K562 (cell line): ENCODE results near the gene PTOV1. TPM values are rescaled to one million over a fixed set of nuclear protein-coding genes. Genes with fewer than 3 reads are reported as not detected.

Source experiments
- KDM1A ChIP-seq, 2 experiments: fragments of 450-650 bp; IDR thresholded peaks; 2 replicates each; pipeline ENCODE4 v1.6.1; 2016; ENCODE audit warnings: mild to moderate bottlenecking in 2 of 2
- KDM4B ChIP-seq, 2 experiments: fragments of 450-650 bp in 1 of 2; sonication (generic) in 1 of 2; IDR thresholded peaks; 2 replicates each; pipeline ENCODE4 v1.6.1; 2016 to 2017; ENCODE audit warnings: borderline replicate concordance in 2 of 2, antibody characterized with exemption in 1 of 2, low read depth in 1 of 2, mild to moderate bottlenecking in 1 of 2
- POLR2G ChIP-seq: fragments of 200-400 bp; formaldehyde crosslinking; IDR thresholded peaks from 2 replicates; pipeline ENCODE4 v1.6.1; 2017; ENCODE audit warnings: low read depth, mild to moderate bottlenecking, antibody characterized with exemption, low read length, moderate library complexity
- PTBP1 ChIP-seq: fragments of 200-400 bp; formaldehyde crosslinking; IDR thresholded peaks from 2 replicates; pipeline ENCODE4 v1.6.1; 2017; ENCODE audit warnings: low read depth, low read length
- RCOR1 ChIP-seq, 2 experiments: IDR thresholded peaks; 2 replicates each; pipeline ENCODE4 v1.6.1; 2012; ENCODE audit warnings: low read depth in 2 of 2, low read length in 2 of 2, borderline replicate concordance in 1 of 2, improper control_type of control experiment in 1 of 2
- SMARCA5 ChIP-seq: fragments of 450-650 bp; IDR thresholded peaks from 2 replicates; pipeline ENCODE4 v1.6.1; 2016
- YY1 ChIP-seq, 3 experiments: IDR thresholded peaks; 2 replicates each; pipeline ENCODE4 v1.6.1; 2011; ENCODE audit warnings: low read length in 2 of 3, mild to moderate bottlenecking in 2 of 3, moderate library complexity in 2 of 3, borderline replicate concordance in 1 of 3, control low read depth in 1 of 3, low read depth in 1 of 3; ENCODE audit not compliant: insufficient read depth in 3 of 3, insufficient replicate concordance in 2 of 3, control insufficient read depth in 1 of 3, insufficient read length in 1 of 3; ENCODE audit errors: extremely low read depth in 1 of 3
- polyA plus RNA-seq, 8 experiments: library from polyadenylated mRNA; depleted of rRNA in 4 of 8; stranded (reverse) in 5 of 8; unstranded in 3 of 8; fragments of >200 nt; fragmentation: Nextera tagmentation in 2 of 8; fragmentation: Illumina TruSeq in 1 of 8; extraction: Ambion mirVana in 2 of 8; extraction: Trizol in 1 of 8; gene quantifications; 2 replicates each; pipeline versions ENCODE4 v1.2.1 to v1.2.3, GENCODE V29; 2011 to 2014; ENCODE audit warnings: inconsistent platforms in 1 of 8, missing spikeins in 1 of 8
- total RNA-seq, 7 experiments: library from RNA; depleted of rRNA in 6 of 7; stranded (reverse); fragments of >200 nt in 6 of 7; fragmentation: Illumina TruSeq in 2 of 7; extraction: Trizol in 2 of 7; gene quantifications; 2 replicates each; pipeline versions ENCODE4 v1.2.1 to v1.2.3, GENCODE V29; 2011 to 2021; ENCODE audit warnings: low replicate concordance in 1 of 7
- TF ChIP-seq, protein P1 (sequence below): sonication (generic); formaldehyde crosslinking; IDR thresholded peaks from 2 replicates; pipeline ENCODE4 v1.8.0; 2022; ENCODE audit warnings: missing genetic modification reagents, mild to moderate bottlenecking, moderate library complexity, borderline replicate concordance
- TF ChIP-seq, protein P2 (sequence below): sonication (generic); formaldehyde crosslinking; IDR thresholded peaks from 2 replicates; pipeline ENCODE4 v1.9.0; 2022; ENCODE audit warnings: mild to moderate bottlenecking, missing genetic modification reagents
- TF ChIP-seq, protein P3 (sequence below): fragments of 450-650 bp; conservative IDR thresholded peaks from 2 replicates; pipeline ENCODE4 v1.6.1; 2016; ENCODE audit warnings: missing genetic modification characterization, low read depth, mild to moderate bottlenecking, missing compliant biosample characterization, moderate library complexity
- TF ChIP-seq, protein P4 (sequence below), 2 experiments: fragments of 450-650 bp; conservative IDR thresholded peaks; 2 replicates each; pipeline ENCODE4 v1.6.1; 2017; ENCODE audit warnings: mild to moderate bottlenecking in 2 of 2, moderate library complexity in 2 of 2
- TF ChIP-seq, protein P5 (sequence below): sonication (generic); formaldehyde crosslinking; IDR thresholded peaks from 2 replicates; pipeline ENCODE4 v1.8.1; 2023; ENCODE audit warnings: mild to moderate bottlenecking, missing genetic modification reagents
- TF ChIP-seq, protein P6 (sequence below): sonication (generic); formaldehyde crosslinking; IDR thresholded peaks from 2 replicates; pipeline ENCODE4 v1.8.0; 2022; ENCODE audit warnings: mild to moderate bottlenecking, missing genetic modification reagents
- TF ChIP-seq, protein P7 (sequence below), 3 experiments: IDR thresholded peaks in 2 of 3; conservative IDR thresholded peaks in 1 of 3; 2 replicates each; pipeline ENCODE4 v1.5.1; 2011 to 2012; ENCODE audit warnings: low read length in 3 of 3, mild to moderate bottlenecking in 3 of 3, control low read depth in 2 of 3, improper control_type of control experiment in 1 of 3, inconsistent platforms in 1 of 3, low read depth in 1 of 3, mixed read lengths in 1 of 3, moderate library complexity in 1 of 3; ENCODE audit not compliant: insufficient read depth in 2 of 3

Gene PTOV1
- total and polyA plus RNA-seq, 9 of the 15 experiments (the other 6 are each of a cell fraction or from before 2014, with no cell fraction given), result 4.9 to 169 (median 43.5) TPM

DNA sequence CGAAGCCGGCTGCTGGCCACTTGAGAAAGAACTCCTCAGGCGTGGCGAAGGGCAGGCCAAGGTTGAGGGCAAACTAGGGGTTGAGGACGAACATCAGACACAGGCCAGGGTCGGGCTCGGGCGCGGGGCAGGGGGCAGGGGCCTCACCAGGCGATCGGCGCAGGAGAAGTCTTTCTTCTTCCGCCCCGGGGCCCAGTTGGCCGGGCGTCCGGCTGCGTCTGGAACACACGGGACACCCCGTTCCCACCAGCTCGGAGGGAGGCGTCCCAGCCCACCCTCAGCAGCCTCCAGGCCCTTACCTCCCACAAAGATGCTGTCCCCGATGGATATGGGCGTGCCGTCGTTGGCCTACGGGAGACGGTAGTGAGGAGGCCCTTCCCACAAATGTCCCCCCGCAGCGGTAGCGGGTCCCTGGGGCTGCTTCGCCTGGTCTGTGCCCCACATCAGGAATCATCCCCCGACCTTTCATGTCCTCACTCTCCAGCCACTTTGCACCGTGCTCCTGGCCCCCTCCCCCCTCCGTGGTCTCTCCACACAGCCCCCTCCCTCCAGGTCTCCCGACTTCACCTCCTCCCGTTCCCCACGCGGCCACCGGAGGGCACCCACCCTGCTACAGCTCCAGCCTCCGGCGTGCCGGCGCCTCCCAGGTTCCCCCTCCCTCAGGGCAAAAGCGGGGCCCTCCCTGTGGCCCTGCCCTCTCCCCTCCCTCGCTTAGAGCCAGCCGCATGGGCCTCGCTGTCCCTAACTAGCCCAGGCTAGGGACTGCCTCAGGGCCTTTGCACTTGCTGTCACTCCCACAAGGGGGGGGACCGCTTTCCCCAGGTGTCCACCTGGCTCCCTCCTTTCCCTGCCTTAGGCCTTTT is 11.7 kb downstream of the PTOV1 start (continued):
- TF ChIP-seq, protein P1, sequence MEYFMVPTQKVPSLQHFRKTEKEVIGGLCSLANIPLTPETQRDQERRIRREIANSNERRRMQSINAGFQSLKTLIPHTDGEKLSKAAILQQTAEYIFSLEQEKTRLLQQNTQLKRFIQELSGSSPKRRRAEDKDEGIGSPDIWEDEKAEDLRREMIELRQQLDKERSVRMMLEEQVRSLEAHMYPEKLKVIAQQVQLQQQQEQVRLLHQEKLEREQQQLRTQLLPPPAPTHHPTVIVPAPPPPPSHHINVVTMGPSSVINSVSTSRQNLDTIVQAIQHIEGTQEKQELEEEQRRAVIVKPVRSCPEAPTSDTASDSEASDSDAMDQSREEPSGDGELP (CRISPR knock-in tag), result 0 out of 2 replicates have a peak, but pooled peaks have one; percentile 31
- TF ChIP-seq KDM1A (IDR thresholded peaks at IDR 0.05) (peak in 1 of 2 experiments; percentile 62; a peak in 1 of 4 replicates), RCOR1 (IDR thresholded peaks at IDR 0.05; ENCODE audit: borderline replicate concordance in 1 of 2, low read depth in 2 of 2, low read length in 2 of 2) (peak in 1 of 2 experiments; percentile 38; a peak in 1 of 4 replicates), KDM4B (IDR thresholded peaks at IDR 0.05; ENCODE audit: borderline replicate concordance in 2 of 2, low read depth in 1 of 2) (0 out of 4 replicates have a peak, but pooled peaks of 1 of the 2 experiments have one; percentile 56), POLR2G (peak; percentile 51), PTBP1 (peak; percentile 72; the same call in 1 of the 2 replicates), SMARCA5 (0 out of 2 replicates have a peak, but pooled peaks have one; percentile 47), YY1 (IDR thresholded peaks at IDR 0.05; ENCODE audit: borderline replicate concordance in 1 of 3, control insufficient read depth in 1 of 3, extremely low read depth in 1 of 3, insufficient read depth in 3 of 3, insufficient read length in 1 of 3, insufficient replicate concordance in 2 of 3, low read depth in 1 of 3, low read length in 2 of 3) (peak in 1 of 3 experiments; percentile 13)
- TF ChIP-seq, protein P2, sequence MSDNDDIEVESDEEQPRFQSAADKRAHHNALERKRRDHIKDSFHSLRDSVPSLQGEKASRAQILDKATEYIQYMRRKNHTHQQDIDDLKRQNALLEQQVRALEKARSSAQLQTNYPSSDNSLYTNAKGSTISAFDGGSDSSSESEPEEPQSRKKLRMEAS, result peak; percentile 37
- TF ChIP-seq, protein P3, sequence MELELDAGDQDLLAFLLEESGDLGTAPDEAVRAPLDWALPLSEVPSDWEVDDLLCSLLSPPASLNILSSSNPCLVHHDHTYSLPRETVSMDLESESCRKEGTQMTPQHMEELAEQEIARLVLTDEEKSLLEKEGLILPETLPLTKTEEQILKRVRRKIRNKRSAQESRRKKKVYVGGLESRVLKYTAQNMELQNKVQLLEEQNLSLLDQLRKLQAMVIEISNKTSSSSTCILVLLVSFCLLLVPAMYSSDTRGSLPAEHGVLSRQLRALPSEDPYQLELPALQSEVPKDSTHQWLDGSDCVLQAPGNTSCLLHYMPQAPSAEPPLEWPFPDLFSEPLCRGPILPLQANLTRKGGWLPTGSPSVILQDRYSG (tag), result no peak
- TF ChIP-seq, protein P4, sequence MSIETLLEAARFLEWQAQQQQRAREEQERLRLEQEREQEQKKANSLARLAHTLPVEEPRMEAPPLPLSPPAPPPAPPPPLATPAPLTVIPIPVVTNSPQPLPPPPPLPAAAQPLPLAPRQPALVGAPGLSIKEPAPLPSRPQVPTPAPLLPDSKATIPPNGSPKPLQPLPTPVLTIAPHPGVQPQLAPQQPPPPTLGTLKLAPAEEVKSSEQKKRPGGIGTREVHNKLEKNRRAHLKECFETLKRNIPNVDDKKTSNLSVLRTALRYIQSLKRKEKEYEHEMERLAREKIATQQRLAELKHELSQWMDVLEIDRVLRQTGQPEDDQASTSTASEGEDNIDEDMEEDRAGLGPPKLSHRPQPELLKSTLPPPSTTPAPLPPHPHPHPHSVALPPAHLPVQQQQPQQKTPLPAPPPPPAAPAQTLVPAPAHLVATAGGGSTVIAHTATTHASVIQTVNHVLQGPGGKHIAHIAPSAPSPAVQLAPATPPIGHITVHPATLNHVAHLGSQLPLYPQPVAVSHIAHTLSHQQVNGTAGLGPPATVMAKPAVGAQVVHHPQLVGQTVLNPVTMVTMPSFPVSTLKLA (conservative IDR thresholded peaks at IDR 0.05), result 0 out of 4 replicates have a peak, but pooled peaks of 1 of the 2 experiments have one; percentile 37
- TF ChIP-seq, protein P5, sequence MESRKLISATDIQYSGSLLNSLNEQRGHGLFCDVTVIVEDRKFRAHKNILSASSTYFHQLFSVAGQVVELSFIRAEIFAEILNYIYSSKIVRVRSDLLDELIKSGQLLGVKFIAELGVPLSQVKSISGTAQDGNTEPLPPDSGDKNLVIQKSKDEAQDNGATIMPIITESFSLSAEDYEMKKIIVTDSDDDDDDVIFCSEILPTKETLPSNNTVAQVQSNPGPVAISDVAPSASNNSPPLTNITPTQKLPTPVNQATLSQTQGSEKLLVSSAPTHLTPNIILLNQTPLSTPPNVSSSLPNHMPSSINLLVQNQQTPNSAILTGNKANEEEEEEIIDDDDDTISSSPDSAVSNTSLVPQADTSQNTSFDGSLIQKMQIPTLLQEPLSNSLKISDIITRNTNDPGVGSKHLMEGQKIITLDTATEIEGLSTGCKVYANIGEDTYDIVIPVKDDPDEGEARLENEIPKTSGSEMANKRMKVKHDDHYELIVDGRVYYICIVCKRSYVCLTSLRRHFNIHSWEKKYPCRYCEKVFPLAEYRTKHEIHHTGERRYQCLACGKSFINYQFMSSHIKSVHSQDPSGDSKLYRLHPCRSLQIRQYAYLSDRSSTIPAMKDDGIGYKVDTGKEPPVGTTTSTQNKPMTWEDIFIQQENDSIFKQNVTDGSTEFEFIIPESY, result peak; percentile 68
- TF ChIP-seq, protein P6, sequence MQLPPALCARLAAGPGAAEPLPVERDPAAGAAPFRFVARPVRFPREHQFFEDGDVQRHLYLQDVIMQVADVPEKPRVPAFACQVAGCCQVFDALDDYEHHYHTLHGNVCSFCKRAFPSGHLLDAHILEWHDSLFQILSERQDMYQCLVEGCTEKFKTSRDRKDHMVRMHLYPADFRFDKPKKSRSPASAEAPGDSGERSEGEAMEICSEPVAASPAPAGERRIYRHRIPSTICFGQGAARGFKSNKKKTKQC (CRISPR knock-in tag), result no peak
- TF ChIP-seq, protein P7, sequence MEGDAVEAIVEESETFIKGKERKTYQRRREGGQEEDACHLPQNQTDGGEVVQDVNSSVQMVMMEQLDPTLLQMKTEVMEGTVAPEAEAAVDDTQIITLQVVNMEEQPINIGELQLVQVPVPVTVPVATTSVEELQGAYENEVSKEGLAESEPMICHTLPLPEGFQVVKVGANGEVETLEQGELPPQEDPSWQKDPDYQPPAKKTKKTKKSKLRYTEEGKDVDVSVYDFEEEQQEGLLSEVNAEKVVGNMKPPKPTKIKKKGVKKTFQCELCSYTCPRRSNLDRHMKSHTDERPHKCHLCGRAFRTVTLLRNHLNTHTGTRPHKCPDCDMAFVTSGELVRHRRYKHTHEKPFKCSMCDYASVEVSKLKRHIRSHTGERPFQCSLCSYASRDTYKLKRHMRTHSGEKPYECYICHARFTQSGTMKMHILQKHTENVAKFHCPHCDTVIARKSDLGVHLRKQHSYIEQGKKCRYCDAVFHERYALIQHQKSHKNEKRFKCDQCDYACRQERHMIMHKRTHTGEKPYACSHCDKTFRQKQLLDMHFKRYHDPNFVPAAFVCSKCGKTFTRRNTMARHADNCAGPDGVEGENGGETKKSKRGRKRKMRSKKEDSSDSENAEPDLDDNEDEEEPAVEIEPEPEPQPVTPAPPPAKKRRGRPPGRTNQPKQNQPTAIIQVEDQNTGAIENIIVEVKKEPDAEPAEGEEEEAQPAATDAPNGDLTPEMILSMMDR (IDR thresholded peaks at IDR 0.05 in 2 of 3, conservative IDR thresholded peaks at IDR 0.05 in 1 of 3; ENCODE audit: insufficient read depth in 2 of 3, low read depth in 1 of 3, low read length in 3 of 3), result peak; percentile 40 to 67 (median 53); a peak in 5 of 6 replicates
